ENCODE results near the gene TMEM184B.

DNA sequence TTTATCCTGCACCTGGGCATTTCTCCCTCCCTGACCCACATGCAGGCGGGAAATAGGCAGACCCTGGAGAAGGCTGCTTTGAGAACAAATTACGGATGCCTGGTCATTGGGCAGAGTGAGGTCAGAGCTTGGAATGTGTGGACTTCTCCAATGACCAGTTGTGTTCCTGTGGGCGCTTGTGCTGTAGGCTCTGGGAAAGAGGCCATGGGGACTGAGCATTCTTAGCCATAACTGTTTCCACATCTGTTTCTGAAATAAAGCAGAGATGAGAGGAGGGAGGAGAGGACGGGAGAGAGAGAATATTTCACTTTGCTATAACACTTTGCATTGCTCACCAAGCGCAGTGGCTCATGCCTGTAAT lies 11.2 kb upstream of the TMEM184B start:
- TF ChIP-seq, protein P1, sequence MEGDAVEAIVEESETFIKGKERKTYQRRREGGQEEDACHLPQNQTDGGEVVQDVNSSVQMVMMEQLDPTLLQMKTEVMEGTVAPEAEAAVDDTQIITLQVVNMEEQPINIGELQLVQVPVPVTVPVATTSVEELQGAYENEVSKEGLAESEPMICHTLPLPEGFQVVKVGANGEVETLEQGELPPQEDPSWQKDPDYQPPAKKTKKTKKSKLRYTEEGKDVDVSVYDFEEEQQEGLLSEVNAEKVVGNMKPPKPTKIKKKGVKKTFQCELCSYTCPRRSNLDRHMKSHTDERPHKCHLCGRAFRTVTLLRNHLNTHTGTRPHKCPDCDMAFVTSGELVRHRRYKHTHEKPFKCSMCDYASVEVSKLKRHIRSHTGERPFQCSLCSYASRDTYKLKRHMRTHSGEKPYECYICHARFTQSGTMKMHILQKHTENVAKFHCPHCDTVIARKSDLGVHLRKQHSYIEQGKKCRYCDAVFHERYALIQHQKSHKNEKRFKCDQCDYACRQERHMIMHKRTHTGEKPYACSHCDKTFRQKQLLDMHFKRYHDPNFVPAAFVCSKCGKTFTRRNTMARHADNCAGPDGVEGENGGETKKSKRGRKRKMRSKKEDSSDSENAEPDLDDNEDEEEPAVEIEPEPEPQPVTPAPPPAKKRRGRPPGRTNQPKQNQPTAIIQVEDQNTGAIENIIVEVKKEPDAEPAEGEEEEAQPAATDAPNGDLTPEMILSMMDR (IDR thresholded peaks at IDR 0.05) = no peak
- no peak for TF ChIP-seq POLR2A (IDR thresholded peaks at IDR 0.05)
